Ascending aorta (tissue), 2 donors: ENCODE measurements around the gene PPP1R1C. TPM values are rescaled to one million over a fixed set of nuclear protein-coding genes. Genes with fewer than 3 reads are reported as not detected.
"Not testable (repeated sequence)": the region's sequence is repeated elsewhere in the genome, so short reads cannot be mapped to it uniquely, and the experiment has no call there.

Experiments used
- DNase-seq, 2 donors: peaks; one replicate each; pipeline ENCODE4 v3.0.0-alpha.2; 2019; ENCODE audit warnings: low spot score in 2 of 2
- H3K27ac ChIP-seq, 2 donors: fragments of 200-600 bp; sonication (generic); one replicate each; pipeline ENCODE4 v1.5.1; 2016 to 2017; ENCODE audit warnings: mild to moderate bottlenecking in 1 of 2
- H3K27me3 ChIP-seq: fragments of 200-600 bp; sonication (generic); one replicate; pipeline ENCODE4 v1.5.1; 2017
- H3K36me3 ChIP-seq, 2 donors: fragments of 200-600 bp; sonication (generic); one replicate each; pipeline ENCODE4 v1.5.1; 2016
- H3K4me1 ChIP-seq, 2 donors: fragments of 200-600 bp; sonication (generic); one replicate each; pipeline ENCODE4 v1.5.1; 2016 to 2017; ENCODE audit warnings: mild to moderate bottlenecking in 1 of 2
- H3K4me3 ChIP-seq, 2 donors: fragments of 200-600 bp; sonication (generic); one replicate each; pipeline ENCODE4 v1.5.1; 2016 to 2017; ENCODE audit warnings: mild to moderate bottlenecking in 1 of 2
- H3K9me3 ChIP-seq, 2 donors: fragments of 200-600 bp; sonication (generic); one replicate each; pipeline ENCODE4 v1.5.1; 2016
- intact Hi-C: fragments of 100-400 bp; cut with DNase I; formaldehyde crosslinking; loops from one replicate; pipeline ENCODE4 v1.15.1; 2023
- total RNA-seq: library from RNA; depleted of rRNA; stranded (reverse); fragments of >200 nt; gene quantifications from one replicate; pipeline ENCODE4 v1.1.0, GENCODE V29; 2016
- TF ChIP-seq, protein P1 (sequence below), 3 experiments: fragments of 200-600 bp in 2 of 3; fragments of 450-650 bp in 1 of 3; sonication (generic) in 2 of 3; IDR thresholded peaks; one replicate each; pipeline ENCODE4 v1.5.1; 2016 to 2019; ENCODE audit warnings: antibody characterized with exemption in 3 of 3, mild to moderate bottlenecking in 1 of 3, moderate library complexity in 1 of 3

The PPP1R1C gene
- total RNA-seq, 1 donor from 2014 or later = not detected

DNA sequence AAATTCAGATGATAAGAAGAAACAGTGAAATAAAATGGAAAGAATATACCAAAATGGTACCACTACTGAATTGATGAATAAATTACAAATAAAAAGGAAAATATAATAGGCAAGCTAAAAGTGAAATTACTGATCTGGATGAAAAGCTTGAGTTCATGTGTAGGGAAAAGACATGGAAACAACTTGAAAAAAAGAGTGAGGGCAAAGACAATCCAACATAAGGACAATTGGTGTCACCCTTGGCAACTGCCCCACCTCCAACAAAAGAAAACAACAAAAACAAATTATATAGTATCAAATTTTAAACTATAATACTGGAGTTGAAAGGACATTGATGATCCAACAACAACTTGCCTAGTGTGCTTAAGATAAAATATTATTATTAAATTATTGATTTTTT is 37.6 kb downstream of the PPP1R1C start:
- no peak overlapping the region for H3K27ac ChIP-seq
- H3K4me3 ChIP-seq = no peak overlapping the region
- H3K9me3 ChIP-seq = peaks cover 0 to 9% of the 10 kb centered on the region in 2 donors
- intact Hi-C loops = no loop called here
- DNase-seq = no peak
- TF ChIP-seq, protein P1, sequence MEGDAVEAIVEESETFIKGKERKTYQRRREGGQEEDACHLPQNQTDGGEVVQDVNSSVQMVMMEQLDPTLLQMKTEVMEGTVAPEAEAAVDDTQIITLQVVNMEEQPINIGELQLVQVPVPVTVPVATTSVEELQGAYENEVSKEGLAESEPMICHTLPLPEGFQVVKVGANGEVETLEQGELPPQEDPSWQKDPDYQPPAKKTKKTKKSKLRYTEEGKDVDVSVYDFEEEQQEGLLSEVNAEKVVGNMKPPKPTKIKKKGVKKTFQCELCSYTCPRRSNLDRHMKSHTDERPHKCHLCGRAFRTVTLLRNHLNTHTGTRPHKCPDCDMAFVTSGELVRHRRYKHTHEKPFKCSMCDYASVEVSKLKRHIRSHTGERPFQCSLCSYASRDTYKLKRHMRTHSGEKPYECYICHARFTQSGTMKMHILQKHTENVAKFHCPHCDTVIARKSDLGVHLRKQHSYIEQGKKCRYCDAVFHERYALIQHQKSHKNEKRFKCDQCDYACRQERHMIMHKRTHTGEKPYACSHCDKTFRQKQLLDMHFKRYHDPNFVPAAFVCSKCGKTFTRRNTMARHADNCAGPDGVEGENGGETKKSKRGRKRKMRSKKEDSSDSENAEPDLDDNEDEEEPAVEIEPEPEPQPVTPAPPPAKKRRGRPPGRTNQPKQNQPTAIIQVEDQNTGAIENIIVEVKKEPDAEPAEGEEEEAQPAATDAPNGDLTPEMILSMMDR (IDR thresholded peaks at IDR 0.05) = no peak
- H3K27me3 ChIP-seq = no peaks in the 10 kb centered on the region
- no peaks in the 10 kb centered on the region for H3K4me1 ChIP-seq
- H3K36me3 ChIP-seq = no peaks in the 10 kb centered on the region

DNA sequence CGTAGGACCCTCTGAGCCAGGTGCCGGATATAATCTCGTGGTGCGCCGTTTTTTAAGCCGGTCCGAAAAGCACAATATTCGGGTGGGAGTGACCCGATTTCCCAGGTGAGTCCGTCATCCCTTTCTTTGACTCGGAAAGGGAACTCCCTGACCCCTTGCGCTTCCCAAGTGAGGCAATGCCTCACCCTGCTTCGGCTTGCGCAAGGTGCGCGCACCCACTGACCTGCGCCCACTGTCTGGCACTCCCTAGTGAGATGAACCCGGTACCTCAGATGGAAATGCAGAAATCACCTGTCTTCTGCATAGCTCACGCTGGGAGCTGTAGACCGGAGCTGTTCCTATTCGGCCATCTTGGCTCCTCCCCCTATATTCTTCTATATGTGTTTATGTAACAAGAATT is 45.2 kb downstream of the PPP1R1C start:
- intact Hi-C loops, DNase-seq, H3K4me3 ChIP-seq, H3K9me3 ChIP-seq, H3K4me1 ChIP-seq, H3K36me3 ChIP-seq, H3K27ac ChIP-seq, H3K27me3 ChIP-seq: not testable (repeated sequence)

DNA sequence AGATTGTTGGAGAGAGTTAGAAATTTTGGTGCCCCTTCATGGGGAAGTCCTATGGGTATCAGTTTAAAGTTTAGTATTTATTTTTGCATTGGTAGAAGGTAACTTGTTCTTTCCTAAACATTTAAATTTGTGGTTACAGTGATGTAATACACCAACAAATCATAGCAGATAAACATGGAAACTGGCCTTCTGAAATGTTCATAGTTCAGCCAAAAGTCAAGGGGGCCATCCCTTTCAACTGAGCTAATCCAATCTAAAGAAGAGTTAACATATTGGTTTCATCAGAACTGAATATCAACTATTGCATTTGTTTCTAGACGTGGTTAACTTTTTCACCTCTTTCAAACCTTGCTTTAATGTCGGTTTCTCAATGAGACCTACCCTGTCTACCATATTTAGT is 46.3 kb downstream of the PPP1R1C start:
- intact Hi-C loops = no loop called here
- no peaks in the 10 kb centered on the region for H3K36me3 ChIP-seq
- no peak overlapping the region for H3K4me3 ChIP-seq
- H3K9me3 ChIP-seq = no peaks in the 10 kb centered on the region
- DNase-seq = no peak
- TF ChIP-seq, protein P1 (IDR thresholded peaks at IDR 0.05) = no peak
- no peak overlapping the region for H3K27ac ChIP-seq
- no peaks in the 10 kb centered on the region for H3K4me1 ChIP-seq
- H3K27me3 ChIP-seq = no peaks in the 10 kb centered on the region

DNA sequence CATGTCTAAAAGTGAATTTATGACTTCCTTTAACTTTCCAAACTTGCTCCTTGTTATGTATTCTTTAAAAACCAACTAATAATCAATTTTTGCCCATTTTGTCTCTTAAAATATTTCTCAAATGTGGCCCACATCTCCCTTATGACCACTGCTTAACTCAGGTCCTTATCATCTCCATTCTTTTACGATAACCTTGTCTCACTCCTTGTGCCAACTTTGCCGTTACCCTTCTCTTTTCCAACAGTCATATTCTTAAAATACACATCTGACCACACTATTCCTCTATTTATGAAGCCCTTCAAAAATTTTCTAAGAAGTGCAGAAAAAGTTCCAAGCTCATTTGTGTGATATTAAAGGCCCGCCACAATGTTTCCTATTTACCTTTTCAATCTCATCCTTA is 47.8 kb downstream of the PPP1R1C start:
- intact Hi-C loops = no loop called here
- no peak for DNase-seq
- H3K9me3 ChIP-seq = no peaks in the 10 kb centered on the region
- H3K27me3 ChIP-seq = no peaks in the 10 kb centered on the region
- no peak overlapping the region for H3K4me3 ChIP-seq
- TF ChIP-seq, protein P1 (IDR thresholded peaks at IDR 0.05) = no peak
- no peaks in the 10 kb centered on the region for H3K36me3 ChIP-seq
- no peak overlapping the region for H3K27ac ChIP-seq
- H3K4me1 ChIP-seq = no peaks in the 10 kb centered on the region

DNA sequence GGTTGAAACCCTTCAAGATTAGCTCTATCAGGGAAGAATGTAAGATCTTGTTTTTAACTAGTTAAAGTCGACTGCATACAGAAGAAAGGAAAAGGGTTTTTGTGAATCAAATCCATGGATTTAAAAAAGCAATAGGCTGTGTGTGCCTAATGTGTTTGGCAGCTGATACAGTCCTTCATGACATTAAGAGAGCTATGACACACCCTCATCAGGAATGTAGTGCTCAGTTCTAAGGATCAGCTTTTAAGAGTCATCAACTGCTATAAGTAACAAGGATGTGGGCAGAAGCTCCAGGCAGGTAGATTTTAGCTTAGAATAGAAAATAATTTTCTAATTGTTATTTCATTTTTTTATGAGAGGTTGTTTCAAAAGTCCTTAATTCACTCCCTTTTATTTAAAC is 52.9 kb downstream of the PPP1R1C start:
- intact Hi-C loops = no loop called here
- TF ChIP-seq, protein P1 (IDR thresholded peaks at IDR 0.05) = no peak
- no peaks in the 10 kb centered on the region for H3K9me3 ChIP-seq
- DNase-seq = no peak
- no peaks in the 10 kb centered on the region for H3K4me1 ChIP-seq
- H3K27me3 ChIP-seq = no peaks in the 10 kb centered on the region
- H3K4me3 ChIP-seq = no peak overlapping the region
- no peaks in the 10 kb centered on the region for H3K36me3 ChIP-seq
- no peak overlapping the region for H3K27ac ChIP-seq

DNA sequence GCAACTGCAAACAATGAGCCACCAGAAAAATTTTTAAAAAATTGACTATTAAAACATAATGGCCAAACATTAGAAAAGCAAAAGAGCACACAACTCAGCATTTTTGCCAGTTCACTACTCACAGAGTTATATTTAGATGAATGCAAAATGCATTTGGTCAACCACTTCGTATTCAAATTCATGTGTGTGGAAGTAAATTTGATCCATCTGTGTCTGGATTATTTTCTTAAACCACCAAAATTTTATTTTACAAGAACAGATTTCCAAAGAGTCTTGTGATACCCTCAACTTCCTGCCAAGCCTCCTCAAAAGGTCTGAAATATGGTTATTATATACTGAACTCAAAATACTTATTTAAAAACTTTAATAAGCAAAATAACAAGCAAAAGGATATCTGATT is 57.4 kb downstream of the PPP1R1C start:
- TF ChIP-seq, protein P1 (IDR thresholded peaks at IDR 0.05) = no peak
- no peak for DNase-seq
- H3K27me3 ChIP-seq = no peaks in the 10 kb centered on the region
- H3K4me3 ChIP-seq = no peak overlapping the region
- no peaks in the 10 kb centered on the region for H3K4me1 ChIP-seq
- H3K27ac ChIP-seq = no peak overlapping the region
- no peaks in the 10 kb centered on the region for H3K9me3 ChIP-seq
- no peaks in the 10 kb centered on the region for H3K36me3 ChIP-seq
- intact Hi-C loops = no loop called here
